Esophagus mucosa (tissue), 1 donor: Measurements from ENCODE around the gene OLFML2A. TPM values are rescaled to one million over a fixed set of nuclear protein-coding genes. Genes with fewer than 3 reads are reported as not detected.

Experiments used
- ATAC-seq: fragments of 200-7000 bp; cut with Tn5 transposase; one replicate; pipeline ENCODE4 v1.9.1; 2020
- total RNA-seq: library from RNA; stranded (reverse); gene quantifications from one replicate; pipeline ENCODE4 v1.2.4, GENCODE V29; 2023
- donor health status: DM: yes; HTN: yes; CAD: no.

Gene OLFML2A
- total RNA-seq, 1 donor from 2014 or later = 12.3 TPM

GRCh38 chr9:124855566-124855943, 78.6 kb downstream of the OLFML2A start:
- no peak for ATAC-seq

- ATAC-seq = peak; percentile 7
Observed at GRCh38 chr9:124855944-124856765, 79.2 kb downstream of the OLFML2A start.

GRCh38 chr9:124857533-124858162, 80.7 kb downstream of the OLFML2A start:
- no peak for ATAC-seq

- ATAC-seq = no peak
Observed at GRCh38 chr9:124858330-124859046, 81.6 kb downstream of the OLFML2A start.

- ATAC-seq = no peak
Observed at GRCh38 chr9:124859803-124860581, 83.1 kb downstream of the OLFML2A start.

GRCh38 chr9:124860582-124861341, 83.8 kb downstream of the OLFML2A start:
- ATAC-seq = no peak

- ATAC-seq = peak; percentile 92
Observed at GRCh38 chr9:124861342-124862229, 84.7 kb downstream of the OLFML2A start, which contains the start of the genes ARPC5L and RPL35. ARPC5L (plus strand) TSS chr9:124862130; CDS start chr9:124869291, 7,161 bp downstream. RPL35 (minus strand) TSS chr9:124861957; CDS start chr9:124861912, 45 bp downstream.

GRCh38 chr9:124863371-124863871, 86.5 kb downstream of the OLFML2A start:
- ATAC-seq = peak; percentile 62

Other genes with a start within 250 kb of the OLFML2A start
- 1.7 TPM for gene NR6A1, start 5.8 kb upstream of the OLFML2A start, total RNA-seq
- not detected for gene WDR38, start 76.3 kb downstream of the OLFML2A start, total RNA-seq
- 1,741 TPM for gene RPL35, start 84.8 kb downstream of the OLFML2A start, total RNA-seq
- gene ARPC5L, start 85.0 kb downstream of the OLFML2A start, total RNA-seq = 59.3 TPM
- gene GOLGA1, start 163.9 kb downstream of the OLFML2A start, total RNA-seq = 17.6 TPM